GM21528 (cell line): ENCODE data around the gene DNAJB1.
A peak's percentile ranks its signal among the peaks of the same experiment; 100 is the strongest.
"Not testable (repeated sequence)": the region's sequence is repeated elsewhere in the genome, so short reads cannot be mapped to it uniquely, and the experiment has no call there.

Source experiments
- ATAC-seq: cut with Tn5 transposase; IDR thresholded peaks from one replicate; pipeline ENCODE4 v1.9.1; 2021; ENCODE audit warnings: mild to moderate bottlenecking, moderate library complexity; ENCODE audit not compliant: unreplicated experiment, low FRiP score

Gene DNAJB1

GRCh38 chr19:14553939-14554243, 35.7 kb upstream of the DNAJB1 start:
- no peak for ATAC-seq

GRCh38 chr19:14553042-14553938, 35.1 kb upstream of the DNAJB1 start:
- ATAC-seq, result no peak

- ATAC-seq, result not testable (repeated sequence)
These were observed 33.8 kb upstream of the DNAJB1 start for GRCh38 chr19:14552006-14552360.

- ATAC-seq, result not testable (repeated sequence)
These were observed 33.2 kb upstream of the DNAJB1 start for GRCh38 chr19:14551134-14552005.

DNA sequence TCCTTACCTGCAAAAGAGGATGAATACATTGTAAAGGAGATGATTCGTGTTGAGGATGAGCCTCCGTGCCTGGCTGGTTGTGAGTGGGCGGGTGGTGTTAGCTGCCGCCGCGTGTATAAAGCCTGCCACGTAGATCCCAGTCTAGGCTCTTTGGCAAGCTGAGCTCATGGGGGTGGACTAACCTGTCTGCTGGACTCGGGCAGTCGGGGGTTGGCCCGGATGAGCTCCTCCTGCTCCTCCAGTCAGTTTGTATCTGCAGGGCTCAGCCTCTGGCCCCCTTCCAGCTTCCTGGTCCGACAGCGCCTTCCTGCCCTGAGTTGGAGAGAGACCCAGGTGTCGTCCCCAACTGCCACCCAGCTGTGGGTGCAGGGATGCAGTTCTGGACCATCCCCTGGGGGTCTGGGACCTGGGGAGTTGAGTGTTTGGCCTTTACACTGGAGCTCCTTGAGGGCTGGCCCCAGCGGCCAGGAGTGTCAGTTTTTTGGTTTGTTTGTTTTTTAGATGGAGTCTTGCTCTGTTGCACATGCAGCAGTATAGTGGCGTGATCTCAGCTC, 32.1 kb upstream of the DNAJB1 start:
- no peak for ATAC-seq

GRCh38 chr19:14545716-14546082, 27.5 kb upstream of the DNAJB1 start:
- ATAC-seq, result no peak

- ATAC-seq, result no peak
These were observed 26.9 kb upstream of the DNAJB1 start for GRCh38 chr19:14544977-14545715.

- no peak for ATAC-seq
These were observed 25.9 kb upstream of the DNAJB1 start for GRCh38 chr19:14544047-14544446.

DNA sequence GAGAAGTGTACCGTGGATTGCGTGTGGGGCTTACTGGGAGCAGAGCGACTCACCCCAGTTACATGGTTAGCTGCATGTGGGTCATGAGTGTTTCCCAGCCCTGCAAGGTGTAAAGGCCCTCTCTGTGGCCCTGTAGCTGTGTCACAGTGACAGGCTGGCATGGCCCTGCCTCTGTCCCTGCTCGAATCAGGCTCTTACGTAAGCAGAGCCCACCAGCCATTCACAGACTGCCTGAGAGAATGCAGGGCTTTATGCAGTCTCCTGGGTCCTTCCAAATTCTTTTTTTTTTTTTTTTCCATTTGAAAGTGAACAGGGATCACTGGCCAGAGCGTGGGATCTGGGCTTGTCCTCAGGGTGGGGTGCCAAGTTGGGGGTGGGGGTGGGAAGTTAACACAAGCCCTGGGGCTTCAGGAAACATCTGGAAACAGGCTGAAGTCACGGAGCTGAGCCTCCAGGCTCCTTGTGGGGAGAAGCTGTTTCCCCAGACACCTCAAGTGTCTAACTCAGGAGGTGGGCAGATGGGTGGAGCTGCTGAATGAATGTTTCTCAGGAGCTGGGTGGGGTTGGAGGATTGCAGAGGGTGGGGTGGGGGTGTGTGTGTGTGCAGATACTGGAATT, 24.6 kb upstream of the DNAJB1 start:
- no peak for ATAC-seq

GRCh38 chr19:14541979-14542378, 23.8 kb upstream of the DNAJB1 start:
- ATAC-seq, result not testable (repeated sequence)

DNA sequence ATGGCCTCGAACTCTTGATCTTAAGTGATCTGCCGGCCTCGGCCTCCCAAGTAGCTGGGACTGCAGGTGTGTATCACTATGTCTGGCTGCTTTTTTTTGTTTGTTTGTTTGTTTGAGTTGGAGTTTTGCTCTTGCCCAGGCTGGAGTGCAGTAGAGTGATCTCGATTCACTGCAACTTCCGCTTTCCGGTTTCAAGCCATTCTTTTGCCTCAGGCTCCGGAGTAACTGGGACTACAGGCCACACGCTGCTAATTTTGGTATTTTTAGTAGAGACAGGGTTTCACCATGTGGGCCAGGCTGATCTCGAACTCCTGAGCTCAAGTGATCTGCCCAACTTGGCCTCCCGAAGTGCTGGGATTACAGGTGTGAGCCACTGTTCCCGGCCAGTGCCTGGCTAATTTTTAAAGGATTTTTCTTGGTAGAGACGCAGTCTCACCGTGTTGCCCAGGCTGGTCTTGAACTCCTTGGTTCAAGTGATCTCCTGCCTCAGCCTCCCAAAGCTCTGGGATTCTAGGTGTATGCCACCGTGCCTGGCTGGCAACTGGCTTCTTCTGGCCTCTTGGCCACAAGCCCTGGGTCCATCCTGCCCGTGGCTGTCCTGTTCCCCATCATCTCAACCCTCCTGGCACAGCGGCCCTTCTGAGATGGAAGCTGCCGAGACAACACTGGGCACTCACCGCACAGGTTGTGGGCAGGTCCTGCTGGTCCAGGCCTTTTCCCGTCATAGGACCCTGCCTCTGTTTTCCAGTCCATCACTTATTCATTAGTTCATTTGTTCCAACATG, 22.7 kb upstream of the DNAJB1 start:
- no peak for ATAC-seq

DNA sequence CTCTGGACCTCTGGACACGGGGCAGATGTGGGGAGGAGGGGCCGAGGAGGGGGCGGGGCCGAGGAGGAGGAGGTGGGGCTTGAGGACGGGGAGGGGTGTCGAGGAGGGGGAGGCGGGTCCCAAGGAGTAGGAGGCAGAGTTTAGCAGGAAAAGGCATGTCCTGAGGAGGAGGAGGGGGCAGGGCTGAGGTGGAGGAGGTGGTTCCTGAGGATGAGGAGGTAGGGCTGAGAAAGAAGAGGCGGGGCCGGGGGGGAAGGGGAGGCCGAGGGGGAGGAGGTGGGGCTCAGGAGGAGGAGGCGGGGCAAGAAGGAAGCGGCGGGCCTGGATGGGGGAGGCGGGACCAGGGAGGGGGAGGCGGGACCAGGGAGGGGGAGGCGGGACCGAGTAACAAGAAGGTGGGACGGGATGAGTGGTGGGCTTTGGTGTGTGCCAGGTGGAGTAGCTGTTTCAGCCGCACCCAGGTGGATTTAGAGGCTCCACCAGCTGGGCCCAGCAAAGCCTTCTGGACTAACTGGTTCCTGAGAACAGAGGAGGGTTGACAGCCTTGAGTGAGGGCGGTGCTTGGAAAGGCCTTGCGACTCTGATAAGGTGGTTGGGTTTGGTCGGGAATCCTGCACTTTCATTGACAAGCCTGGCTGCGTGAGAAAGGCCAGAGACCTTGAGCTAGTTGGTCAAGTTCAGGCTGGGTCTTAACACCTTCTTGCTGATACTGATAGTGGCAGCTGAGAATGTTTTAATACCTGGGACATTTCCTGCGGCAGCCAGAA, 18.9 kb upstream of the DNAJB1 start:
- ATAC-seq, result no peak

DNA sequence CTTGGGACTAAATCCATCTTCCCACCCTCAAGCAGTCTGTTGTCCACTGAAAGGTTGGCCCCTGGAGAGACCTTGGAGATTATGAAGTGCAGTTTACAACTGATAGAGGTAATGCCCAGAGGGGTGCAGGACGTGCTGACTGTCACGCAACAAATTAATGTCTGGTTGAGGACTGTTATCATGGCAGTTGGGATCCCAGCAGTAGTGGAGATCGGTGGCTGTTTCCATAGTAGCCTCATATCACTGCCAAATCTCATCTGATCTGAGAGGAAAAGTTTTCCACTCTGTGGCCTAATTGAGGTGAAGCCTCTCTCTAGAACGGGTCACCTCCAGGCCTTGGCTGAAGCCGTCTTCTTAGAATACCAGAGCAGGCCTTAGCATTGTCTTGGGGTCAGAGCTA, 15.3 kb upstream of the DNAJB1 start:
- no peak for ATAC-seq

GRCh38 chr19:14530506-14530905, 12.3 kb upstream of the DNAJB1 start:
- no peak for ATAC-seq

- ATAC-seq, result no peak
These were observed 11.8 kb upstream of the DNAJB1 start for GRCh38 chr19:14530005-14530348.

DNA sequence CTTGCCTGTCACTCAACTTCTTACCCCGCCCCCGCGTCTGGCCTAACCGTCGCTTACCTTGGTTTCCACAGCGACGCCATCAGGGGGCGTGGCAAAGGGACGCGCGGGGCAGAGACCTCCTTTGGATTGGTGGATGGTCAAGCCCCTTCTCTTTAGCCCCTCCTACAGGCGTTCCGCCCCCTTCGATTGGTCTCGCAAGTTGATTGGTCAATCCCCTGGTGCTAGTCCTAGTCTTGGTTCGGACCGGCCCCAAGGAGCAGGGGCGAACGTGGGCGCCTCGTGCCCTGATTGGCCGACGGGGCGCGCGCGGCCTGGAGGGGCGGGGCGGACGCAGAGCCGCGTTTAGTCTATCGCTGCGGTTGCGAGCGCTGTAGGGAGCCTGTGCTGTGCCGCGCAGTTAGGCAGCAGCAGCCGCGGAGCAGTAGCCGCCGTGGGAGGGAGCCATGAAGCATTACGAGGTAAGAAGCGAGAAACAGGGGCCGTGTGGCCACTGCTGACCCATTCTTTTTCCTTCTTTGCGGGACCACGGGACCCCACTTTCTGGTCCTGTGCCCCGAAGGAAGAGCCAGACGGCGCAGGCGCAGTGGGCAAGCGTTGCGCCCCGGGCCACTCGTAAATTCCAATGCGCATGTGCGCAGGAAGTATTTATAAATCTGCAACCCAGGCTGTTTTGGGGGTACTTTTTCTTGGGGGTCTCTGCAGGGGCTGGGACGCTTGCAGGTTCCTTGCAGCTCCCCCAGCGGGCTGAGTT, 11.2 kb upstream of the DNAJB1 start, which contains the start of gene TECR:
TECR (plus strand) TSS at position 341 of the 751 bp plus-strand sequence; CDS start at position 444, 103 bp downstream.
- peak; percentile 94 for ATAC-seq

DNA sequence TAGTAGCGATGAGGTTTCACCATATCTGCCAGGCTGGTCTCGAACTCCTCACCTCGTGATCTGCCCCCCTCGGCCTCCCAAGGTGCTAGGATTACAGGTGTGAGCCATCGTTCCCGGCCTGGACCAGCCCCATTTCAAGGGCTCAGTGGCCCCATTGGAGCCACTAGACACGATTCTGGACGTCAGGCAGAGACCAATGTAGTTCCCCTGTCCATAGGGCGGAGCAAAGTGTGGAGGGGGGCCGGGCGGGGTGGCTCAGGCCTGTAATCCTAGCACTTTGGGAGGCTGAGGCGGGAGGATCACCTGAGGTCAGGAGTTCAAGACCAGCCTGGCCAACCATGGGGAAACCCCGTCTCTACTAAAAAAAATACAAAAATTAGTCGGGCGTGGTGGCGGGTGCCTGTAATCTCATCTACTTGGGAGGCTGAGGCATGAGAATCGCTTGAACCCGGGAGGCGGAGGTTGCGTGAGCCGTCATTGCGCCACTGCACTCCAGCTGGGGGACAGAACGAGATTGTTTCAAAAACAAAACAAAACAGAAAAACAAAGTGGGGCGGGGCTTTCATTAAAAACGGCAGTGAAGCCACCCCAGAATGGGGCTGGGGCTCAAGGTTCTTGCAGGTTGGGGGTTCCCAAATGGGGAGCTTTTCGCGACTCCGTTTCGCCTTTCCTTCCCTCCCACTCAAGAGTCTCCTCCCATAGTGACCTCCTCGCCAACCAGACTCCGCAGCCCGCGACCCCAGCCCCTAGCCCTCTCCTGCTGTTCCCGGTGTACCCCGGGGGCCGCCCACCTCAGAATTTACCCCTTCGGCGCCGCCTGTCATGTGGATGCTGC, 10.4 kb upstream of the DNAJB1 start:
- ATAC-seq, result no peak
